Measurements from ENCODE around the gene COL4A1. TPM values are rescaled to one million over a fixed set of nuclear protein-coding genes. Genes with fewer than 3 reads are reported as not detected.

The COL4A1 gene
- total and polyA plus RNA-seq, 2 donors from 2014 or later: 53.0 to 218 TPM

DNA sequence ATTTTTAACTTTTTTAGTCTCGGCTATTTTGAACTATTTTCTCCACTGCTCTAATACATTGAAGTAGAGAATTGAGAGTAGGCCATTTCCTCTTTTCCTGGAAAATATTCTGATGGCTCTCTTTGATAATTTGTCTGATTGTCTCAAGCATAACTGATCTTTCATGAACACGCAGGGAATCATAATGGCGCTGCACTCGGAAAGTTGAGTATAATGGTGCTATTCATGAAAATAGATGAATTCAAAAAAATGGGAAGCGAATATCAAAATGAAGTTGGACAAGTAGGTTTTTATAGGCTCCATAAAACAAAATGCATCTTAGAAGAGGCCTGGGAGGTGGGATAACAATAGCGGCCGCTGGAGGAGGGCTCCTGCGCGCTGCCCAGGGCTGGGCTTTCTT is 29.2 kb upstream of the COL4A1 start:
- peaks cover 0 to 11% (median 10%) of the 10 kb centered on the region in 3 donors for H3K4me1 ChIP-seq (ENCODE audit: control insufficient read depth in 2 of 3, insufficient read depth in 2 of 3, low read depth in 1 of 3, low read length in 3 of 3)

DNA sequence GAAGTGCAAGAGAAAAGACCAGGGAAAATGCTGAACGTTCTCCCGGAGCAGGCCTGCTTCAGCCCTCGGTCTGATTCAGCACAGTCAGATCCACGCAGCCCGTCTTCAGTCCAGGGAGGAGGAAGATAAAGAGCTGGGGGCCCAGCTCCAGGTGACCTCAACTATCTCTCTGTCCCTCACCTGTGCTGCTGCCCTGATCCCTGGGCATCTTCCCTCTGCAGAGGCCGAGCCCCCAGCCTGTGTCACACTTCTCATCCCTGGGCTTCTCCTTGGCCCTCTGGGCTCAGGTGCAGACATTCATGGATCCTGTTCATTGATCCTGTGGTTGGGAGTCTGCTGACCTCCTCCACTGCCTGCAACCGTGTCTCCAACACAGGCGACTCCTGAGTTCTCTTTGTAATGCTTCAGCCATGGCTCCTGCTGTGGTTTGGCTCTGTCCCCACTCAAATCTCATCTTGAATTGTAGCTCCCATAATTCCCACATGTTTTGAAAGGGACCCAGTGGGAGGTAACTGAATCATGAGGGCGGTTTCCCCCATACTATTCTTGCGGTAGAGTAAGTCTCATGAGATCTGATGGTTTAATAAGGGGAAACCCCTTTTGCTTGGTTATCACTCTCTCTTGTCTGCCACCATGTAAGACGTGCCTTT is 28.0 kb upstream of the COL4A1 start:
- DNase-seq: no peak
- H3K9ac ChIP-seq (ENCODE audit: low read length in 3 of 3): no peak overlapping the region
- no peak for FAIRE-seq

More for the DNA sequence above, 29.2 kb upstream of the COL4A1 start:
- DNase-seq: no peak
- no peak for FAIRE-seq
- no peak overlapping the region for H3K9ac ChIP-seq (ENCODE audit: low read length in 3 of 3)
- no peaks in the 10 kb centered on the region for H3K36me3 ChIP-seq (ENCODE audit: control insufficient read depth in 2 of 3, insufficient read depth in 3 of 3, low read length in 3 of 3)
- no peak overlapping the region for H3K4me3 ChIP-seq (ENCODE audit: low read length in 3 of 3)
- TF ChIP-seq, protein P1, sequence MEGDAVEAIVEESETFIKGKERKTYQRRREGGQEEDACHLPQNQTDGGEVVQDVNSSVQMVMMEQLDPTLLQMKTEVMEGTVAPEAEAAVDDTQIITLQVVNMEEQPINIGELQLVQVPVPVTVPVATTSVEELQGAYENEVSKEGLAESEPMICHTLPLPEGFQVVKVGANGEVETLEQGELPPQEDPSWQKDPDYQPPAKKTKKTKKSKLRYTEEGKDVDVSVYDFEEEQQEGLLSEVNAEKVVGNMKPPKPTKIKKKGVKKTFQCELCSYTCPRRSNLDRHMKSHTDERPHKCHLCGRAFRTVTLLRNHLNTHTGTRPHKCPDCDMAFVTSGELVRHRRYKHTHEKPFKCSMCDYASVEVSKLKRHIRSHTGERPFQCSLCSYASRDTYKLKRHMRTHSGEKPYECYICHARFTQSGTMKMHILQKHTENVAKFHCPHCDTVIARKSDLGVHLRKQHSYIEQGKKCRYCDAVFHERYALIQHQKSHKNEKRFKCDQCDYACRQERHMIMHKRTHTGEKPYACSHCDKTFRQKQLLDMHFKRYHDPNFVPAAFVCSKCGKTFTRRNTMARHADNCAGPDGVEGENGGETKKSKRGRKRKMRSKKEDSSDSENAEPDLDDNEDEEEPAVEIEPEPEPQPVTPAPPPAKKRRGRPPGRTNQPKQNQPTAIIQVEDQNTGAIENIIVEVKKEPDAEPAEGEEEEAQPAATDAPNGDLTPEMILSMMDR (IDR thresholded peaks at IDR 0.05; ENCODE audit: borderline replicate concordance, extremely low read depth, insufficient read depth): no peak
- no peaks in the 10 kb centered on the region for H3K9me3 ChIP-seq (ENCODE audit: control insufficient read depth in 2 of 3, insufficient read depth in 1 of 3, low read length in 3 of 3)
- intact Hi-C loops (cut with DNase I): no loop called here
- no peaks in the 10 kb centered on the region for H3K27me3 ChIP-seq (ENCODE audit: control insufficient read depth, insufficient read depth, low read length)
- no peak overlapping the region for H3K27ac ChIP-seq (ENCODE audit: low read depth in 2 of 2, low read length in 2 of 2)

DNA sequence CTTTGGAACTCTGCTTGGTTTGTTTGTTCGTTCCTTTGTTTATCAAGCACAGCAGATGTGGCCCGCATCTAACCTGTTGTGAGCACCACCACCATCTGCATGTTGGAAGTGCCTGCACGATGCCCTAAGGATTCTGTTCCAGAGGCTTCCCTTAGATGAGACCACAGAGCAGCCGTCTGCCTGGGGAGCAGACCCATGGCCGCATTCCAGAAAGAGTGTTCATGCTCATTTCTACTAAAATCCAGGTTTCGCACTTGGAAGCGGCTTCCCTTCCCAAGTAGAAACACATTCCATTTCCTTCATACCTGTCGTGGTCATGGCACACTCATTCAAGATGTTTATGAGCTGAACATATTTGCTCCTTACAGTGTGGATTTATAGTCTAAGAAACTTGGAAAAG is 27.3 kb upstream of the COL4A1 start:
- Histone ChIP-seq H3K27me3 (ENCODE audit: control insufficient read depth, insufficient read depth, low read length) (no peaks in the 10 kb centered on the region), H3K4me3 (ENCODE audit: low read length in 3 of 3) (no peak overlapping the region), H3K4me1 (ENCODE audit: control insufficient read depth in 2 of 3, insufficient read depth in 2 of 3, low read depth in 1 of 3, low read length in 3 of 3) (peaks cover 4 to 12% (median 11%) of the 10 kb centered on the region in 3 donors), H3K36me3 (ENCODE audit: control insufficient read depth in 2 of 3, insufficient read depth in 3 of 3, low read length in 3 of 3) (no peaks in the 10 kb centered on the region), H3K27ac (ENCODE audit: low read depth in 2 of 2, low read length in 2 of 2) (no peak overlapping the region), H3K9me3 (ENCODE audit: control insufficient read depth in 2 of 3, insufficient read depth in 1 of 3, low read length in 3 of 3) (no peaks in the 10 kb centered on the region), H3K9ac (ENCODE audit: low read length in 3 of 3) (no peak overlapping the region)
- DNase-seq: no peak
- FAIRE-seq: no peak
- intact Hi-C loops (cut with DNase I): no loop called here
- TF ChIP-seq, protein P1 (IDR thresholded peaks at IDR 0.05; ENCODE audit: borderline replicate concordance, extremely low read depth, insufficient read depth): no peak

More for the DNA sequence above, 28.0 kb upstream of the COL4A1 start:
- no peak overlapping the region for H3K4me3 ChIP-seq (ENCODE audit: low read length in 3 of 3)
- TF ChIP-seq, protein P1 (IDR thresholded peaks at IDR 0.05; ENCODE audit: borderline replicate concordance, extremely low read depth, insufficient read depth): no peak
- no peaks in the 10 kb centered on the region for H3K36me3 ChIP-seq (ENCODE audit: control insufficient read depth in 2 of 3, insufficient read depth in 3 of 3, low read length in 3 of 3)
- no peaks in the 10 kb centered on the region for H3K9me3 ChIP-seq (ENCODE audit: control insufficient read depth in 2 of 3, insufficient read depth in 1 of 3, low read length in 3 of 3)
- intact Hi-C loops (cut with DNase I): no loop called here
- no peak overlapping the region for H3K27ac ChIP-seq (ENCODE audit: low read depth in 2 of 2, low read length in 2 of 2)
- no peaks in the 10 kb centered on the region for H3K27me3 ChIP-seq (ENCODE audit: control insufficient read depth, insufficient read depth, low read length)
- peaks cover 2 to 9% (median 8%) of the 10 kb centered on the region in 3 donors for H3K4me1 ChIP-seq (ENCODE audit: control insufficient read depth in 2 of 3, insufficient read depth in 2 of 3, low read depth in 1 of 3, low read length in 3 of 3)
